Measurements from ENCODE around the gene PHLPP1. TPM values are rescaled to one million over a fixed set of nuclear protein-coding genes. Genes with fewer than 3 reads are reported as not detected.

PHLPP1 gene
- 4.4 and 5.8 TPM in 2 replicates for total RNA-seq

GRCh38 chr18:62715436-62715758, at the start of gene PHLPP1:
Gene PHLPP1, plus strand, starts transcription at chr18:62715541. Its CDS starts 143 bp downstream, at chr18:62715684.

Other genes starting within 250 kb of the PHLPP1 start
- 12.3 and 12.8 TPM in 2 replicates for gene ZCCHC2, start 192.5 kb upstream of the PHLPP1 start, total RNA-seq